Endodermal cell (in vitro differentiated cells): ENCODE measurements around the gene PIGX. TPM values are rescaled to one million over a fixed set of nuclear protein-coding genes. Genes with fewer than 3 reads are reported as not detected.

ENCODE experiments used
- DNase-seq: peaks from one replicate; pipeline ENCODE4 v3.0.0-alpha.2; 2017
- H3K27ac ChIP-seq: 2 replicates; pipeline ENCODE4 v1.5.1; 2013; ENCODE audit warnings: mild to moderate bottlenecking, low read depth, low read length, moderate library complexity
- H3K27me3 ChIP-seq: 2 replicates; pipeline ENCODE4 v1.6.1; 2013; ENCODE audit warnings: mild to moderate bottlenecking, low read length, moderate library complexity; ENCODE audit not compliant: insufficient read depth, control insufficient read depth, poor library complexity, severe bottlenecking
- H3K36me3 ChIP-seq: 2 replicates; pipeline ENCODE4 v1.7.0; 2013; ENCODE audit warnings: mild to moderate bottlenecking, low read length, moderate library complexity; ENCODE audit not compliant: control insufficient read depth, insufficient read depth
- H3K4me1 ChIP-seq: one replicate; pipeline ENCODE4 v1.7.0; 2013; ENCODE audit warnings: low read length; ENCODE audit not compliant: control insufficient read depth, insufficient read depth
- H3K4me3 ChIP-seq: 2 replicates; pipeline ENCODE4 v1.5.1; 2013; ENCODE audit warnings: mild to moderate bottlenecking, low read length, moderate library complexity
- H3K9ac ChIP-seq: 2 replicates; pipeline ENCODE4 v1.6.1; 2013; ENCODE audit warnings: mild to moderate bottlenecking, low read length, moderate library complexity; ENCODE audit not compliant: poor library complexity, severe bottlenecking; ENCODE audit errors: extremely low read depth
- H3K9me3 ChIP-seq: 2 replicates; pipeline ENCODE4 v1.6.1; 2013; ENCODE audit warnings: mild to moderate bottlenecking, low read length, moderate library complexity; ENCODE audit not compliant: control insufficient read depth
- H3K27ac Mint-ChIP-seq: 2 replicates; pipeline ENCODE4 v1.8.0; 2020; ENCODE audit warnings: mixed read lengths
- H3K27me3 Mint-ChIP-seq: 2 replicates; pipeline ENCODE4 v1.8.0; 2021; ENCODE audit warnings: mild to moderate bottlenecking, mixed read lengths; ENCODE audit not compliant: insufficient read depth
- H3K36me3 Mint-ChIP-seq: 2 replicates; pipeline ENCODE4 v1.8.0; 2020; ENCODE audit warnings: low read depth, mixed read lengths
- H3K4me1 Mint-ChIP-seq: 2 replicates; pipeline ENCODE4 v1.8.0; 2020; ENCODE audit warnings: mixed read lengths
- H3K4me3 Mint-ChIP-seq: 2 replicates; pipeline ENCODE4 v1.8.0; 2020; ENCODE audit warnings: mild to moderate bottlenecking, moderate library complexity, mixed read lengths
- H3K9me3 Mint-ChIP-seq: 2 replicates; pipeline ENCODE4 v1.8.0; 2020; ENCODE audit warnings: mild to moderate bottlenecking, mixed read lengths
- CTCF ChIP-seq: fragments of 200-600 bp; sonication (generic); conservative IDR thresholded peaks from 2 replicates; pipeline ENCODE4 v1.5.0; 2021; ENCODE audit warnings: antibody characterized with exemption, mild to moderate bottlenecking
- WGBS, 2 experiments: methylation state at CpG; one replicate each; pipeline versions ENCODE4 v1.1.5 to v1.1.7; 2013; ENCODE audit warnings: missing lambda C conversion rate in 2 of 2, mixed read lengths in 1 of 2; ENCODE audit not compliant: insufficient coverage in 1 of 2, insufficient read length in 1 of 2; 5-methylcytosine and 5-hydroxymethylcytosine counted together
- total RNA-seq, 2 donors: library from RNA; stranded (reverse); fragmentation: NEBNext Ultra II Directional in 1 of 2; extraction: Animal tissue kit (Norgen Biotek cat#: 25700) in 1 of 2; gene quantifications; 2 replicates in 1 of 2; 3 replicates in 1 of 2; pipeline ENCODE4 v1.2.1, GENCODE V29; 2021

Gene PIGX
- total RNA-seq, 2 donors from 2014 or later, result 21.8 to 33.3 TPM

- H3K27me3 Mint-ChIP-seq, result no peaks in the 10 kb centered on the region
- peaks cover 9% of the 10 kb centered on the region for H3K9me3 Mint-ChIP-seq
- H3K36me3 ChIP-seq, result peaks cover 19% of the 10 kb centered on the region
- peak overlapping the region; percentile 48 for H3K27ac Mint-ChIP-seq
- H3K27ac ChIP-seq, result no peak overlapping the region
- no peak for TF ChIP-seq CTCF
- 94 to 99% methylated on average over 4 to 6 of the region's 6 CpGs for WGBS, 2 experiments
- H3K9me3 ChIP-seq, result peaks cover 16% of the 10 kb centered on the region
- no peak for DNase-seq
- H3K36me3 Mint-ChIP-seq, result peaks cover 47% of the 10 kb centered on the region
- peaks cover 7% of the 10 kb centered on the region for H3K4me1 Mint-ChIP-seq
- no peaks in the 10 kb centered on the region for H3K27me3 ChIP-seq
- no peaks in the 10 kb centered on the region for H3K4me1 ChIP-seq
- H3K4me3 ChIP-seq, result no peak overlapping the region
- H3K4me3 Mint-ChIP-seq, result no peak overlapping the region
- H3K9ac ChIP-seq, result no peak overlapping the region
Measured at GRCh38 chr3:196774848-196775422, 62.8 kb downstream of the PIGX start.

GRCh38 chr3:196775938-196776337, 63.8 kb downstream of the PIGX start:
- peaks cover 49% of the 10 kb centered on the region for H3K36me3 Mint-ChIP-seq
- H3K27ac Mint-ChIP-seq, result no peak overlapping the region
- H3K4me3 Mint-ChIP-seq, result no peak overlapping the region
- no peak for DNase-seq
- H3K9me3 Mint-ChIP-seq, result peaks cover 15% of the 10 kb centered on the region
- H3K27me3 ChIP-seq, result no peaks in the 10 kb centered on the region
- no peak overlapping the region for H3K4me3 ChIP-seq
- no peaks in the 10 kb centered on the region for H3K4me1 ChIP-seq
- no peak for TF ChIP-seq CTCF
- H3K27ac ChIP-seq, result no peak overlapping the region
- H3K4me1 Mint-ChIP-seq, result peaks cover 7% of the 10 kb centered on the region
- peaks cover 25% of the 10 kb centered on the region for H3K36me3 ChIP-seq
- H3K9ac ChIP-seq, result no peak overlapping the region
- no peaks in the 10 kb centered on the region for H3K27me3 Mint-ChIP-seq
- WGBS, 2 experiments, result 95 to 97% methylated on average over 8 to 9 of the region's 9 CpGs
- peaks cover 22% of the 10 kb centered on the region for H3K9me3 ChIP-seq

GRCh38 chr3:196777836-196778235, 65.7 kb downstream of the PIGX start:
- Histone ChIP-seq H3K9ac (no peak overlapping the region), H3K27me3 (no peaks in the 10 kb centered on the region), H3K4me3 (no peak overlapping the region), H3K27ac (no peak overlapping the region), H3K36me3 (peaks cover 35% of the 10 kb centered on the region), H3K9me3 (peaks cover 22% of the 10 kb centered on the region), H3K4me1 (no peaks in the 10 kb centered on the region)
- no peaks in the 10 kb centered on the region for H3K4me1 Mint-ChIP-seq
- no peak for TF ChIP-seq CTCF
- H3K36me3 Mint-ChIP-seq, result peaks cover 51% of the 10 kb centered on the region
- peaks cover 20% of the 10 kb centered on the region for H3K9me3 Mint-ChIP-seq
- H3K27ac Mint-ChIP-seq, result no peak overlapping the region
- no peak for DNase-seq
- no peak overlapping the region for H3K4me3 Mint-ChIP-seq
- H3K27me3 Mint-ChIP-seq, result no peaks in the 10 kb centered on the region
- WGBS, 2 experiments, result 97 to 100% methylated on average over 8 of the region's 8 CpGs
